ACHN (cell line): ENCODE results near the gene EWSR1.

ENCODE experiments used
- DNase-seq: peaks from one replicate; pipeline ENCODE4 v3.0.0-alpha.2; 2015
- in situ Hi-C: cut with HindIII; loops from 2 replicates; pipeline ENCODE4 v1.10.0; 2017; ENCODE audit warnings: low sequenced_read_pairs, low pct_ligation_motif_present, low pct_unique_long_range_greater_than_20kb

EWSR1 gene

GRCh38 chr22:29265305-29265704 lies 2.8 kb upstream of the EWSR1 start:
- in situ Hi-C loops, result no loop called here
- no peak for DNase-seq

DNA sequence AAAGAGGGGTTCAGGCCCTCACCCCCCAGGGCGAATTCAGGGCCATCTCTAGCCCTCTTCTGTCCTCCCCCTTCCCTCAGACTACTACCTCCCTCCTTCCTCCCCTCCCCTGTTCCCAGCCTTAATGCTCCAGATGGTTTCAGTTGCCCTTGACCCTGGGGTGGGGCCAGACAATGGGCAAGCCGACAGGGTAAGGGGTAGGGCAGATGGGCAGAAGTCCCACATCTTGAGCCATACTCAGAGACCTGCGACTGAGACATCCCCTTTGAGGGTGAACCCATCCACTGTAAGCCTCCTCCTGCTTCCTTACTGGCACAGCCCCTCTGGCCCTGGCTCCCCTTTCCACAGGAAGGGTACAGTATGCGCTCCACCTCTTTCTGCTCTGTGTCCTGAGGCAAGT lies 2.1 kb upstream of the EWSR1 start:
- in situ Hi-C loops, result no loop called here

DNA sequence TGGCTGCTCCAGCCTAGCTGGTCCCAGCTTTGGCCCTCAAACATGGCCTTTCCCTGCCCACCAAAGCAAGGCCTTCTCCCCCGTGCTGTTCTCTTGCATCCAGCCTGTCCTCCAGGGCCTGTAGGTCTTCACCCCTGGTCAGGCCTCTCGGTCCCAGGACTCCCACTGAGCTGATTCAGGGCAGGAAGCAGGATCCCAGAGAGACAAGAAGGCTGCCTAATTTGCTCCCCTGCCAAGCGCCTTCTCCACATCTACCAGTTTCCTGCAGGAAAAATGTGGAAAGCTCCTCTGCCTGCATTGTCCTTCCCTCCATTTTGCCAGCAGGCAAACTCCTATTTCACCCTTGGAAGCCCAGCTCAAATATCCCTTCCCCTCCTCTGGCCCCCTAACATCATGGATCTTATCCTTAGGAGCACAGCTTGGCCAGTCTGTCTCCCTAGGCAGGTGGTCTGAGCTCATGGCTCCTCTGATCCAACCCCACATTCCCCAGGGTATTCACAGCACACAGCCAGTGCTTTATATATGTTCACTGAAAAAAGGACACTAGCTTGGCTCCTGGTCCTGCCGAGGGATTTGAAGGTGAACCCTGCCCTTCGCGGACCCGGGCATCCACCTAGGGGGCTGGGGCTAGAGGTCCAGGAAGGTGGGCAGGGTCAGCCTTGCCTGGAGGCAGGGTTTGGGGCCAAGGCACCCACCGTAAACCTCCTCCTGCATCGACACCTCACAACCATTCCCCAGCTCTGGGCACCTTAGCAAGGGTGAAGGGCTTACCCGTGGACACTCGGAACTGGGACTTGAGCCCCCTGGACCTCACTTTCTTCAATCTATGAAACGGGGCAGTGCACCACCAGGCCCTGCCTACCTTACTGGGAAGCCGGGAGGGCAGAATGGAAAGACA lies 1.3 kb upstream of the EWSR1 start:
- in situ Hi-C loops, result no loop called here
- DNase-seq, result no peak

More for the DNA sequence above, 2.1 kb upstream of the EWSR1 start:
- DNase-seq, result no peak

DNA sequence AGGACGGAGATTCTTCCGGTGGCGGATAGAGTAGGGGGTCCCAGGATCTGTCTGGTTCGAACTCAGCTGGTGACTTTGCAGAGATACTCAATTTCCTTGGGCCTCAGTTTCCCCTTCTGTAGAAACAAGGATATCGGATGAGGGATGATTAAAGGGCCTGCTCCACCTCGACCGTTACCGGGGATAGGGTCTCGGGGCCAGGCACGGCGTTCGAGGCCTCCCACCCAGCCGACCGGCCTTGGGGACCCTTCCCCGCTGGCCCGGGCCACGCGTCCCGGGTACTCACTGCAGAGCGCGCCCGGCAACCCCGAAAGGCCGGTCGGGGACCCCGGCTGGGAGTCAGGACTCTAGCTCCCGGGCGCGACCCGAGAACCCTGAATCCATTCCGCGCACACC lies 608 bp upstream of the EWSR1 start:
- in situ Hi-C loops, result no loop called here
- DNase-seq, result no peak

DNA sequence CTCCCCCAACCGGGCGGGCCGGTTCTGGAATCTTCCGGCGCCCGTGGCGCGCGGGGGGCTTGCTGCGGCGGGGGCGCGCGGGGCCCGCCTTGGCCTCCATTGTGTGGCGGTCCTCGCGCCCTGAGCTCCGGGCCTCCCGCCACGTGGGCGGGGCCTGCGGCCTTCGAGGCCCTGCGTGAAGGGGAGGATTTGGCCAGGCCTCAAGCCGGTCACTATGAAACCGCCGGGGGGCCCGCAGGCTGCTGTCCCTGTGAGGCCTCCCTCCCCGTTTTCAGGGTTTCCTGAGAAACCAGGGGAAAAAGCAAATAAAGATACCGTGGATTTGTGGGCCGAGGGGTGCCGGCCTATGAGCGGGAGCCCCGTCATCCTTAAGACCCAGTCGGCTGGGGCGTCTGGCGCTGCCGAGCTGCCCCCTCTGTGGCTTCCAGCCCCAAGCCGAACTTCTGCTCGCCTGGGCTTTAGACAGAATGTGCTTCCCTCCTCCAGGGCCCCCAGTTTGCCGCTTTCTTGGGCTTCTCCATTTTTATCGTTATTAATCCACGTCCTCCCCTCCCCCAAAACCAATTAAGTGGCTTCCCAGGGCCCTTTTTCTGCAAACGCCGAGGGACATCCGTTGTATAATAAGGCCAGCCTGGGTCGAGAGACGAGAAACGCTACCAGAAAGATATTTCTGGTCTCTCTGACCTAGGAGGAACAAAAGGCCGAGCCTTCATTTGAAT lies 602 bp downstream of the EWSR1 start:
- in situ Hi-C loops, result no loop called here
- DNase-seq, result peak; percentile 51

DNA sequence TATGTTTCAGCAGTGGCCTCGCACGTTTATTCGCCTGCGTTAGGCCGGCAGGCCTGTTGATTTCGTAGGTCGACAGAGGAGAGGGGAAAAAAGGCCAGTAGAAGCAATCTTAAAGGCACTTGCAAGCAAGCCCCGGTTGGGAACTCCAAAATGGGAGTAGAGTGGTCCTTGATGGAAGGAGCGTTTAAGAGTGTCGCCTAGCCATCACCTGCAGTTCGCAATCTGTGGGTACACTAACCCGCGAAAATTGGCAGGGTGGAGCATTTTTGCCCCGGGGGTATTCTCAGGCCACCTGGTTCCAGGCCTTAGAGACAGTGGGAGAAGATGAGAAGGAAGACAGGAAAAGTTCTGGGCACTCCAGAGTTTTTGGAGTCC lies 1.1 kb downstream of the EWSR1 start:
- DNase-seq, result no peak
- in situ Hi-C loops, result no loop called here

- in situ Hi-C loops, result no loop called here
- DNase-seq, result no peak
Measured at GRCh38 chr22:29269731-29270474, 1.8 kb downstream of the EWSR1 start.

GRCh38 chr22:29270475-29271271 lies 2.6 kb downstream of the EWSR1 start:
- in situ Hi-C loops, result no loop called here
- no peak for DNase-seq

- in situ Hi-C loops, result no loop called here
- no peak for DNase-seq
Measured at GRCh38 chr22:29272624-29273023, 4.6 kb downstream of the EWSR1 start.

DNA sequence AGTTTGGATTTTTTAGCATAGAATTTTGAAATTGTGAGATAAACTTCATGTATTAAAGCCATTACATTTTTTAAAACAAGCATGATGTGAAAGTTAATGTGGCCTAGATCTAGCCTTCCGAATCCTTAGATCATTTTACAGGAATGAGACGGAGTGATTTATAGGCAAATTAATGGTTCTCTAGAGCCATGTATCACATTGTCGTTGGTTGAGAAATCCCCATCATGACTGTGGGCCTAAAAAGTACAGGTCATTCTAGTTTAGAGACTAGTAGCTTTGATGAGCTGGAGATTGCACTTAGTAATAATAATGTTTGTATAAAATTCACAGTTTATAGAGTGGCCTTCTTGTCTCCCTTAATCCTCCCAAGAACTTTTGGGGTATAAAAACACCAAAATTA lies 7.1 kb downstream of the EWSR1 start:
- no peak for DNase-seq
- in situ Hi-C loops, result no loop called here

DNA sequence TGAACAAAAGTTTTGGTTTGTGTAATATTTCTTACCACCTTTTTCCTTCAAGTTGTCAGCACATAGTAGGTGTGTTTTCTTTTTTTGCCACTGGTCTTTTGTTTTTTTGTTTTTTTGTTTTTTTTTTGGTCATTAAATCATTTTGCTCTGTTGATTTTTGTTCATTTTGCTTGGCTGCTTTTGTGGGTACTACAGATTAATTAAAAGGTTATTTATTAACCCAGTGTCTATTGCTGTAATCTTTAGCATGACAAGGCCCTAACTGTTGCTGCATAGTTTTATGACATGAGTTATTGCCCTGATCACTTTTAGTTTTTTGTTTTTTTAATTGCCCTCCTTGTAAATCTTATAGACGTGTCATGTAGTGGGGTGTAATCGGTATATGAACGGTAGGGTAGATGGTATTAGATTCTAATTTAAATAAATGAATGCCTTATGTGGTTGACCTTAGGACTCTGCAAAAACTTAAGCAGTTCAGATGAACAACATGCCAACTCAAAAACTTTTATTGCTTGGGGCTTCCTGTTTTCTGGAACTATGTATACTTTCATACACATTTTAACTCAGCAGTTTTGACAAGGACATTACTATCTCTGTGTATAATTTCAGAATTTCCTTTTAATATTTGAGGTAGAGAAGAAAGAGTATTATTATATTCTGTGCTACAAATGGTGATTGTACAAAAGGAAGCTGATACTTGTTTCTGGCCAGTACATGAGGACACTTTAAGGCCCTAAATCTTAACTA lies 7.9 kb downstream of the EWSR1 start:
- in situ Hi-C loops, result no loop called here
- DNase-seq, result no peak

GRCh38 chr22:29277927-29278326 lies 9.9 kb downstream of the EWSR1 start:
- in situ Hi-C loops, result no loop called here
- no peak for DNase-seq

DNA sequence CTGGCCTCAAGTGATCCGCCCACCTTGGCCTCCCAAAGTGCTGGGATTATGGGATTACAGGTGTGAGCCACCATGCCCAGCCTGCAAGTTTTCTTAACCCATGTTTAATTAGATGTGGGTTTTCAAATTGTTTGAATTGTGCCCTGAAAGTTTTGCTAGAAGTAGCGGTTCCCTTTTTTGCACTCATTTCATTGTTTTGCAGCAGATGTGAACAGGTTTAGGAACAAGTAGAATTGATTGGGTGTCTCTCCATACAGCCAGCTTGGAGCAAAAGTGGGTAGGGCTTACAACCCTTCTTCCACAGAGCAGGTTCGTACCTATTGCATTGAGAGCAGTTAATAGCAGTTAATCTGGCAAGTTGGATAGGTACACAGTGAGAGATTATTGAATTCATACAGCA lies 16.1 kb downstream of the EWSR1 start:
- in situ Hi-C loops, result no loop called here
- no peak for DNase-seq

- in situ Hi-C loops, result no loop called here
- no peak for DNase-seq
Measured at GRCh38 chr22:29288837-29289236, 20.8 kb downstream of the EWSR1 start.

DNA sequence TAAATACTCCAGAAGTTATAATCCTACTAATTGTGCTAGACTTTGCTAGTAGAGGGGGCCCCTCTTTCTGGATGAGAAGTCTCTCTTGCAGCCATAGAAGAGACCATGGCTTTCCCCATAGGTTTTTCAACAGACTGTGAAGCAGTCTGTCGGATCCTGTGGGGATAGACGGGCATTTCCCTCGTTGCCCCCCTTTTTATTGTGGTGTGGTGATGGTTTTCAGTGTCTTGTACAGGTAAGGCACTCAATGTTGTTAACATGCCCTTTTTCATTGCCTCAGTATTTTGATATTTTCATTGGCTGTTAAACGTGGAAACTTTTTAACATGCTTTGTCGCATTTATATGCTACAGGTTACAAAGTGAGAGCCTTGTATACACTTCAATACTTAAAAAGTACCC lies 22.0 kb downstream of the EWSR1 start:
- no peak for DNase-seq
- in situ Hi-C loops, result no loop called here

DNA sequence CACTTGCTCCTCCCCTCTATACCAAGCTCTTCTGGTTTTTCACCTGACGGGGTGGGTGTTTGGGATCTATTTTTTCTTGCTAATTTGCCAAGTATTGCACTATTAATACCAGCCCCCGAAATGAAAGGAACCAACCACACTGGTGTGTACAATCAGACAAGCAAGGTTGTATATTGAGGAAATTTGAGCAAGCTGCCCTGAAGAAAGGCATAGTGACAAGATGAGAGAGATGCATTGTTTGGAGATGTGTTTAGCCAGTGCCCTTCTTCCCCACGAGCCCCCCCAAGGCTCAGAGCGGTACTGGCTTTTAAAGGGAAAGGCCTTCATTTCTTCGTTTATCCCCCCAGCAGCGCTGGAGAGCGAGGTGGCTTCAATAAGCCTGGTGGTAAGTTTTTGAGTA lies 23.1 kb downstream of the EWSR1 start:
- in situ Hi-C loops, result no loop called here
- no peak for DNase-seq

DNA sequence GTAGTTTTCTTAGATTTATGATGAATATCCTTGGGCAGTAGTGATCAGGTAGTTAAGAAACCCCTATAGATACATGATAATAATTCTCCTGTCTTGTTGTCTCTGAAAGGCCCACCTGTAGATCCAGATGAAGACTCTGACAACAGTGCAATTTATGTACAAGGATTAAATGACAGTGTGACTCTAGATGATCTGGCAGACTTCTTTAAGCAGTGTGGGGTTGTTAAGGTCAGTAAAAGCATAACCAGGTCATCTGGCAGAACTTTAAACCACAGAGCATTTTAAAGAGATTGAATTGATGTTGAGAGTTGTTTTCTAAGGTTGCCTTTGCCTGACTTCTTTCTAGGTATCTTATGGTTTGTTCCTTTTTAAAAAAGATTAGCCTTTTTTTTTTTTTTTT lies 24.3 kb downstream of the EWSR1 start:
- in situ Hi-C loops, result no loop called here
- DNase-seq, result no peak

- DNase-seq, result no peak
- in situ Hi-C loops, result no loop called here
Measured at GRCh38 chr22:29298641-29299040, 30.6 kb downstream of the EWSR1 start.
